ENCODE measurements around the gene PKP2. TPM values are rescaled to one million over a fixed set of nuclear protein-coding genes. Genes with fewer than 3 reads are reported as not detected.

The PKP2 gene
- total RNA-seq: 362 and 376 TPM in 2 replicates
- polyA plus RNA-seq: 363 and 451 TPM in 2 replicates

DNA sequence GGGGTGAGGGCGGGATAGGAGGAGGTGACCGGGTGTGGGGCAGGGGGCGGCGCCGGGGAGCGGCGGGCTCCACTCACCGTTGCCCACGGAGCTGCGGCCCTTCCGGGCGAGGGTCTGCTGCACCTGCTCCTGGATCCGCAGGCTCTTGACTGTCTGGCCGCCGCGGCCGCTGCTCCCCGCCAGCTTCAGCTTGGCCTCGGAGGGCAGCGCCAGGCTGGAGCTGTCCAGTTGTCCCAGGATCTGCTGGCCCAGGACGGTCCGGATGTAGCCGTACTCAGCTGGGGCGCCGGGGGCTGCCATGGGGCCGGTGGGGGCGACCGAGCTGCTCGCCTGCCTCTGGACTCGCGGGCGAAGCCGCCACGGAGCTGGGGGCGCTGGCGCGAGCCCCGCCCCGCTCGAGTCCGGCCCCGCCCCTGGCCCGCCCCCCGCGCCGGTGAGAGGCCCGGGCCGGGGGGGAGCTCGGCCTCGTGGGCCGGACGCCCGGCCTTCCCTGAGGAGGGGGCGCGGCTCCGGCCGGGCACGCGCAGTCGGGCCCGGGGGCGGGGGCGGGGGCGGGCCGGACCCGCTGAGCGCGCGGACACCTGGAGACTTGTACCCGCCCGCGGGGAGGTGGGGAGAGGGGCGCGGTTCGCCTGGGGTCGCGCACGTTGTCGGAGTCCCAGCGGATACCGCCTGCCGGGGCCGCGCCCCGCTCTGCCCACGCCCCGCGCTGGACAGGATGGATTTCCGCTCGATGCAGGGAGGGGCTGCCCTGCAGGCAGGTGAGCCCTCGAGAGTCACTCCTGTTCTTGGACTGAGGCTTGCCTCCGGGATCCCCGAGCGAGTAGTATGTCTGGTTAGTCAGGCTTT, at the start of gene PKP2:
Gene PKP2 (minus strand): TSS at position 346 of the 849 bp plus-strand sequence. CDS start 46 bp downstream, at position 300.
- Histone ChIP-seq H3K4me3 (peak within 1 kb of the TSS; percentile 57), H3K4me1 (ENCODE audit: low read depth) (peaks cover 22% of the 10 kb centered on the region), H3K36me3 (no peaks in the 10 kb centered on the region), H3K27me3 (no peaks in the 10 kb centered on the region), H3K27ac (peak within 1 kb of the TSS; percentile 92), H3K9me3 (ENCODE audit: low read depth) (no peaks in the 10 kb centered on the region)
- DNase-seq (ENCODE audit: low read depth in 1 of 2, low spot score in 1 of 2): peak; percentile 69 to 91
- TF ChIP-seq, protein P1, sequence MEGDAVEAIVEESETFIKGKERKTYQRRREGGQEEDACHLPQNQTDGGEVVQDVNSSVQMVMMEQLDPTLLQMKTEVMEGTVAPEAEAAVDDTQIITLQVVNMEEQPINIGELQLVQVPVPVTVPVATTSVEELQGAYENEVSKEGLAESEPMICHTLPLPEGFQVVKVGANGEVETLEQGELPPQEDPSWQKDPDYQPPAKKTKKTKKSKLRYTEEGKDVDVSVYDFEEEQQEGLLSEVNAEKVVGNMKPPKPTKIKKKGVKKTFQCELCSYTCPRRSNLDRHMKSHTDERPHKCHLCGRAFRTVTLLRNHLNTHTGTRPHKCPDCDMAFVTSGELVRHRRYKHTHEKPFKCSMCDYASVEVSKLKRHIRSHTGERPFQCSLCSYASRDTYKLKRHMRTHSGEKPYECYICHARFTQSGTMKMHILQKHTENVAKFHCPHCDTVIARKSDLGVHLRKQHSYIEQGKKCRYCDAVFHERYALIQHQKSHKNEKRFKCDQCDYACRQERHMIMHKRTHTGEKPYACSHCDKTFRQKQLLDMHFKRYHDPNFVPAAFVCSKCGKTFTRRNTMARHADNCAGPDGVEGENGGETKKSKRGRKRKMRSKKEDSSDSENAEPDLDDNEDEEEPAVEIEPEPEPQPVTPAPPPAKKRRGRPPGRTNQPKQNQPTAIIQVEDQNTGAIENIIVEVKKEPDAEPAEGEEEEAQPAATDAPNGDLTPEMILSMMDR (IDR thresholded peaks at IDR 0.05; ENCODE audit: low read depth, low read length): no peak

DNA sequence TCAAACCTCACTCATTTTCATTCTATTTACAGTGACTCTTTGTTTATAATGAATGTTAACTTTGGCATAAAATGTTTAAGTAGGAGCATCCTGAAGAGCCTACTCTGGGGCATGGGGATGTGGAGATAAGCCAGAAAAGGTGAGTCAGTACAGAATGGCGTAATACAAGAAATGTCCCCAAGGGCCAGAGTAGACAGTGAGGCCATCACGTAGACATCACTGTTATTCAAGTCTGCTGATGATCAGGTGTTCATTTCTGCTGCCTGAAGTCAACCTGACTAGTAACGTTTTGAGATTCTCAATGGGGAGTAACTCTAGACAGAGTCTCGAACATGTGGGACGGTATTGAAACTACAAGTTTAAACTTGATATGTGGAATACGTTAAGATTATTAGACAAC, 47.6 kb upstream of the PKP2 start:
- Histone ChIP-seq H3K27ac (no peak overlapping the region), H3K36me3 (no peaks in the 10 kb centered on the region), H3K9me3 (ENCODE audit: low read depth) (no peaks in the 10 kb centered on the region), H3K4me3 (no peak overlapping the region), H3K4me1 (ENCODE audit: low read depth) (no peaks in the 10 kb centered on the region), H3K27me3 (no peaks in the 10 kb centered on the region)
- DNase-seq (ENCODE audit: low read depth in 1 of 2, low spot score in 1 of 2): no peak
- TF ChIP-seq, protein P1 (IDR thresholded peaks at IDR 0.05; ENCODE audit: low read depth, low read length): no peak

DNA sequence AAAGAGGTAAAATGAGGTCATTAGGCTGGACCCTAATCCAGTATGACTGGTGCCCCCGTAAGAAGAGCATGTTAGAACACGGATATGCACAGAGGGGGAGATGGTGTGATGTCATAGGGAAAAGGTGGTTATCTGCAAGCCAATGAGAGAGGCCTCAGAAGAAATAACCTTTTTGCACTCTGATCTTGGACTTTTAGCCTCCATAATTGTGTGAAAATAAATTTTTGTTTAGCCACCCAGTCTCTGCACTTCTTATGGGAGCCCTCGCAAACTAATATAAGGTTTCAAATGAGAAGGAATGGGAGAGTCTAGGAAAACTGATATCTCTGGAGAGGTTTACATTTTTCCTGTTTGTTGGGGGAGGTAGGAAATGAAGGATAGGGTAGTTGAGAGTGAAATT, 43.2 kb upstream of the PKP2 start:
- H3K27me3 ChIP-seq: no peaks in the 10 kb centered on the region
- no peaks in the 10 kb centered on the region for H3K4me1 ChIP-seq (ENCODE audit: low read depth)
- H3K4me3 ChIP-seq: no peak overlapping the region
- no peaks in the 10 kb centered on the region for H3K9me3 ChIP-seq (ENCODE audit: low read depth)
- no peak overlapping the region for H3K27ac ChIP-seq
- DNase-seq (ENCODE audit: low read depth in 1 of 2, low spot score in 1 of 2): no peak
- H3K36me3 ChIP-seq: no peaks in the 10 kb centered on the region
- TF ChIP-seq, protein P1 (IDR thresholded peaks at IDR 0.05; ENCODE audit: low read depth, low read length): no peak

DNA sequence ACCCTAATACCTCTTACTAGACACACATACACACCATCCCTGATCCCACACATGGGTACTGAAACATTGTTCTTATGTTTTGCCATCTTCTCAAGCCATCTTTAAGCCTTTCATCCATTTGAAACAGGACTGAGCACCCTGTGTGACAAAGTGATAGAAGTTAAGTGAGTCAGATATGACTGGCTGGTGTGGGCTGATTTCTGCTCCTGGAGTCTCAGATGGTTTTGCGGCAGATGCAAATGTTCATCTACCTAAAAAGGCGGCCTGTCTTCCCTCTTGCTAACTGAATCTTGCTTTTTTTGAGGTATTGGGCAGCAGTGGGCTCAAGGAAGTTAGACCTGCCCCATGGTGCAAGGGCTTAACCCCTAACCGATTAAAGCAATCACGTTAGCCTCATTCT, 30.4 kb upstream of the PKP2 start:
- no peaks in the 10 kb centered on the region for H3K27me3 ChIP-seq
- no peak overlapping the region for H3K27ac ChIP-seq
- H3K36me3 ChIP-seq: no peaks in the 10 kb centered on the region
- TF ChIP-seq, protein P1 (IDR thresholded peaks at IDR 0.05; ENCODE audit: low read depth, low read length): no peak
- H3K4me3 ChIP-seq: no peak overlapping the region
- no peaks in the 10 kb centered on the region for H3K4me1 ChIP-seq (ENCODE audit: low read depth)
- no peak for DNase-seq (ENCODE audit: low read depth in 1 of 2, low spot score in 1 of 2)
- H3K9me3 ChIP-seq (ENCODE audit: low read depth): no peaks in the 10 kb centered on the region

DNA sequence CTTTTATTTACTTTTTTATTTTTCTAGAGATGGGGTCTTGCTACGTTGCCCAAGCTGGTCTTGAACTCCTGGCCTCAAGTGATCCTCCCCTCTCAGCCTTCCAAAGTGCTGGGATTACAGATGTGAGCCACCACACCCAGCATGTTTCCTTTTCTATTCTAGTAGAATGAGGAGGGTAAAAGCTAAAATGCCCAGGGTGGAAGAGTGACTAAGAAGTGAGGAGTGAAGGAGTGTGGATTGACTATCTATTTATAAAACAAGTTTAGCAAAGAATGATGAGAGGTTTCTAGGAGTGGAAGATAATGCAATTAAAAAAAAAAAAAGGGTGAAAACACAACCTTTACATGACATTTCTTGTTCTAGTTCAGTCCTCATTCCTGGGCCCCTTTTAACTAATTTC, 29.8 kb upstream of the PKP2 start:
- DNase-seq (ENCODE audit: low read depth in 1 of 2, low spot score in 1 of 2): no peak
- TF ChIP-seq, protein P1 (IDR thresholded peaks at IDR 0.05; ENCODE audit: low read depth, low read length): no peak
- Histone ChIP-seq H3K4me3 (no peak overlapping the region), H3K36me3 (no peaks in the 10 kb centered on the region), H3K27ac (no peak overlapping the region), H3K9me3 (ENCODE audit: low read depth) (no peaks in the 10 kb centered on the region), H3K4me1 (ENCODE audit: low read depth) (no peaks in the 10 kb centered on the region), H3K27me3 (no peaks in the 10 kb centered on the region)

All from cardiac muscle cell (in vitro differentiated cells and primary cell).